ENCODE measurements around the gene NOTCH3.

Gene NOTCH3

GRCh38 chr19:15200553-15201364 is at the start of gene NOTCH3:
NOTCH3 (minus strand) TSS chr19:15200995; CDS start chr19:15200905, 90 bp downstream.
- DNase-seq, result no peak

- DNase-seq, result no peak
Observed at GRCh38 chr19:15250640-15250993, 49.8 kb upstream of the NOTCH3 start.

- no peak for DNase-seq
Observed at GRCh38 chr19:15249972-15250639, 49.3 kb upstream of the NOTCH3 start.

- no peak for DNase-seq
Observed at GRCh38 chr19:15249528-15249874, 48.7 kb upstream of the NOTCH3 start.

- no peak for DNase-seq
Observed at GRCh38 chr19:15248648-15249527, 48.1 kb upstream of the NOTCH3 start.

- DNase-seq, result no peak
Observed at GRCh38 chr19:15248106-15248505, 47.3 kb upstream of the NOTCH3 start.

- no peak for DNase-seq
Observed at GRCh38 chr19:15247107-15248014, 46.6 kb upstream of the NOTCH3 start.

- no peak for DNase-seq
Observed at GRCh38 chr19:15246198-15246481, 45.3 kb upstream of the NOTCH3 start.

GRCh38 chr19:15245370-15246197 is 44.8 kb upstream of the NOTCH3 start:
- DNase-seq, result no peak

- DNase-seq, result no peak
Observed at GRCh38 chr19:15244808-15245207, 44.0 kb upstream of the NOTCH3 start.

- DNase-seq, result no peak
Observed at GRCh38 chr19:15244106-15244803, 43.5 kb upstream of the NOTCH3 start.

- no peak for DNase-seq
Observed at GRCh38 chr19:15243236-15243957, 42.6 kb upstream of the NOTCH3 start.

- DNase-seq, result no peak
Observed at GRCh38 chr19:15241259-15241910, 40.6 kb upstream of the NOTCH3 start.

GRCh38 chr19:15240515-15240914 is 39.7 kb upstream of the NOTCH3 start:
- no peak for DNase-seq

- DNase-seq, result no peak
Observed at GRCh38 chr19:15239337-15239949, 38.6 kb upstream of the NOTCH3 start.

GRCh38 chr19:15238639-15239155 is 37.9 kb upstream of the NOTCH3 start:
- no peak for DNase-seq

- no peak for DNase-seq
Observed at GRCh38 chr19:15237759-15238638, 37.2 kb upstream of the NOTCH3 start.

- no peak for DNase-seq
Observed at GRCh38 chr19:15236886-15237285, 36.1 kb upstream of the NOTCH3 start.
